ENCODE data around the gene SOX11. TPM values are rescaled to one million over a fixed set of nuclear protein-coding genes. Genes with fewer than 3 reads are reported as not detected.

Gene SOX11
- total RNA-seq, 1 donor from 2014 or later = 19.2 TPM

- no peaks in the 10 kb centered on the region for H3K36me3 Mint-ChIP-seq (ENCODE audit: low read depth, unreplicated experiment)
- H3K4me1 ChIP-seq (ENCODE audit: insufficient read depth, low read length) = peaks cover 20% of the 10 kb centered on the region
- TF ChIP-seq CTCF (IDR thresholded peaks at IDR 0.05; ENCODE audit: insufficient read depth, low read depth, low read length) (no peak), EZH2 (IDR thresholded peaks at IDR 0.05; ENCODE audit: insufficient read depth, low read length) (no peak)
- peaks cover 7% of the 10 kb centered on the region for H3K4me1 Mint-ChIP-seq (ENCODE audit: low read depth, unreplicated experiment)
- H3K9ac ChIP-seq (ENCODE audit: low read length) = no peak overlapping the region
- no peak overlapping the region for H3K4me3 Mint-ChIP-seq (ENCODE audit: unreplicated experiment)
- H3K27ac ChIP-seq (ENCODE audit: low read depth, low read length) = no peak overlapping the region
- DNase-seq (ENCODE audit: low read depth) (no peak), FAIRE-seq (no peak)
- H3K9me3 Mint-ChIP-seq (ENCODE audit: unreplicated experiment) = peaks cover 10% of the 10 kb centered on the region
- no peak overlapping the region for H3K27ac Mint-ChIP-seq (ENCODE audit: unreplicated experiment)
- no peak overlapping the region for H2AFZ ChIP-seq (ENCODE audit: low read depth, low read length)
- H3K79me2 ChIP-seq (ENCODE audit: insufficient read depth, low read length) = no peaks in the 10 kb centered on the region
- H3K4me3 ChIP-seq (ENCODE audit: insufficient read depth, low read depth, low read length) = no peak overlapping the region
- H3K27me3 Mint-ChIP-seq (ENCODE audit: low read depth, unreplicated experiment) = no peaks in the 10 kb centered on the region
- H4K20me1 ChIP-seq (ENCODE audit: insufficient read depth, low read length) = no peaks in the 10 kb centered on the region
- no peaks in the 10 kb centered on the region for H3K36me3 ChIP-seq (ENCODE audit: insufficient read depth, low read length)
- no peaks in the 10 kb centered on the region for H3K27me3 ChIP-seq (ENCODE audit: insufficient read depth, low read length)
- no peak overlapping the region for H3K4me2 ChIP-seq (ENCODE audit: low read length)
- no peaks in the 10 kb centered on the region for H3K9me3 ChIP-seq (ENCODE audit: insufficient read depth, low read depth, low read length)
Measured at GRCh38 chr2:5722236-5722635, 30.1 kb downstream of the SOX11 start.

- no peak overlapping the region for H3K4me2 ChIP-seq (ENCODE audit: low read length)
- no peaks in the 10 kb centered on the region for H3K36me3 ChIP-seq (ENCODE audit: insufficient read depth, low read length)
- H3K4me1 Mint-ChIP-seq (ENCODE audit: low read depth, unreplicated experiment) = peaks cover 7% of the 10 kb centered on the region
- DNase-seq (ENCODE audit: low read depth) (no peak), FAIRE-seq (no peak)
- no peaks in the 10 kb centered on the region for H4K20me1 ChIP-seq (ENCODE audit: insufficient read depth, low read length)
- H3K4me1 ChIP-seq (ENCODE audit: insufficient read depth, low read length) = peaks cover 20% of the 10 kb centered on the region
- no peak overlapping the region for H3K4me3 Mint-ChIP-seq (ENCODE audit: unreplicated experiment)
- H3K4me3 ChIP-seq (ENCODE audit: insufficient read depth, low read depth, low read length) = no peak overlapping the region
- H3K36me3 Mint-ChIP-seq (ENCODE audit: low read depth, unreplicated experiment) = no peaks in the 10 kb centered on the region
- peaks cover 7% of the 10 kb centered on the region for H3K9me3 Mint-ChIP-seq (ENCODE audit: unreplicated experiment)
- no peaks in the 10 kb centered on the region for H3K27me3 ChIP-seq (ENCODE audit: insufficient read depth, low read length)
- H3K27ac Mint-ChIP-seq (ENCODE audit: unreplicated experiment) = no peak overlapping the region
- no peak overlapping the region for H3K27ac ChIP-seq (ENCODE audit: low read depth, low read length)
- H3K9ac ChIP-seq (ENCODE audit: low read length) = no peak overlapping the region
- no peaks in the 10 kb centered on the region for H3K79me2 ChIP-seq (ENCODE audit: insufficient read depth, low read length)
- H3K9me3 ChIP-seq (ENCODE audit: insufficient read depth, low read depth, low read length) = no peaks in the 10 kb centered on the region
- H3K27me3 Mint-ChIP-seq (ENCODE audit: low read depth, unreplicated experiment) = no peaks in the 10 kb centered on the region
- no peak overlapping the region for H2AFZ ChIP-seq (ENCODE audit: low read depth, low read length)
- no peak for TF ChIP-seq CTCF (IDR thresholded peaks at IDR 0.05; ENCODE audit: insufficient read depth, low read depth, low read length)
- TF ChIP-seq EZH2 (IDR thresholded peaks at IDR 0.05; ENCODE audit: insufficient read depth, low read length) = no peak
Measured at GRCh38 chr2:5723791-5724735, 31.9 kb downstream of the SOX11 start.

- Histone ChIP-seq H2AFZ (ENCODE audit: low read depth, low read length) (no peak overlapping the region), H3K4me2 (ENCODE audit: low read length) (no peak overlapping the region), H3K27ac (ENCODE audit: low read depth, low read length) (no peak overlapping the region), H3K4me1 (ENCODE audit: insufficient read depth, low read length) (peaks cover 19% of the 10 kb centered on the region), H4K20me1 (ENCODE audit: insufficient read depth, low read length) (no peaks in the 10 kb centered on the region), H3K9me3 (ENCODE audit: insufficient read depth, low read depth, low read length) (no peaks in the 10 kb centered on the region), H3K79me2 (ENCODE audit: insufficient read depth, low read length) (no peaks in the 10 kb centered on the region), H3K9ac (ENCODE audit: low read length) (no peak overlapping the region), H3K4me3 (ENCODE audit: insufficient read depth, low read depth, low read length) (no peak overlapping the region), H3K27me3 (ENCODE audit: insufficient read depth, low read length) (no peaks in the 10 kb centered on the region), H3K36me3 (ENCODE audit: insufficient read depth, low read length) (no peaks in the 10 kb centered on the region)
- FAIRE-seq = no peak
- Mint-ChIP-seq H3K4me3 (ENCODE audit: unreplicated experiment) (no peak overlapping the region), H3K27ac (ENCODE audit: unreplicated experiment) (no peak overlapping the region), H3K4me1 (ENCODE audit: low read depth, unreplicated experiment) (peaks cover 12% of the 10 kb centered on the region), H3K27me3 (ENCODE audit: low read depth, unreplicated experiment) (no peaks in the 10 kb centered on the region), H3K36me3 (ENCODE audit: low read depth, unreplicated experiment) (no peaks in the 10 kb centered on the region), H3K9me3 (ENCODE audit: unreplicated experiment) (peaks cover 2% of the 10 kb centered on the region)
- TF ChIP-seq CTCF (IDR thresholded peaks at IDR 0.05; ENCODE audit: insufficient read depth, low read depth, low read length) (no peak), EZH2 (IDR thresholded peaks at IDR 0.05; ENCODE audit: insufficient read depth, low read length) (no peak)
- no peak for DNase-seq (ENCODE audit: low read depth)
Measured at GRCh38 chr2:5725072-5725471, 32.9 kb downstream of the SOX11 start.
